ENCODE measurements around the gene NCOA6.

The NCOA6 gene

DNA sequence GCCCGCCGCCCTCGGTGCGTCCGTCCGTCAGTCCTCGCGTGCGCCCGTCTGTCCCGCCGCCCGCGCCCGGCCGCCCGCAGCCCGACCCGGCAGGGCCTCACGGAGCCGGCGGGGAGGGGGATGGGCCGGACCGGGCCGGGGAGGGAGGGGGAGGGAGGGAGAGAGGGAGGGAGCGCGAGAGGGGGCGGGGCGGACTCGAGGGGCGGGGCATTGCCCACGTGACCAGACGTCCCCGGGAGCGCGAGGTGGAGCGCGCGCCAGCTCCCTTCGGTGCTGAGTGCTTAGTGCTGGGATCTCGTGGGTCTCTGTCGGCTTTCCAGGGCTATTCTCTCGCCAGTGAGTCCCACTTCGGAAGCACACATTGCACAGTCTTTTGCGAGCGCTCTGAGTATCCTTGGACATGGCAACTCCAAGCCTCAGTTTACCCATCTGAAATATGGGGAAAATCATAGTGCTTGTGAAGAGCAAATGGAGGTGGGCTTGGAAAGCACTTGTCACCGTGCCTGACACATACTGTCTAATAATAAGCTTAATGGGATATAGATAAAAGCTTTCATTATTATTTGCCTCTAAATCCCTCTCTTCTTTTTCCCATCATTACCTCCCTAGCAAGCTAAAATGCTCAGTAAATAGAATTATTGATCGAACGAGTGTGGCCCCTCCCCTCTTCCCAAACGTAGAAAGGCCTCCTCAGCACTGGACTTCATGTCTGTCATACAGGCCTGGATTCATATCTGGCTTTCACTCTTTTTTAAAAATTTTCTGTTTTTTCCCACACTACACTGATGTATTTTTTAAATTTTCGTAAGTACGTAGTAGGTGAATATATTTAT, at the start of gene NCOA6:
TSS of gene NCOA6 (minus strand) at position 122 of the 833 bp plus-strand sequence. CDS start 43,296 bp downstream, outside the sequence.
- peak; percentile 82 to 96 (median 92) for DNase-seq

DNA sequence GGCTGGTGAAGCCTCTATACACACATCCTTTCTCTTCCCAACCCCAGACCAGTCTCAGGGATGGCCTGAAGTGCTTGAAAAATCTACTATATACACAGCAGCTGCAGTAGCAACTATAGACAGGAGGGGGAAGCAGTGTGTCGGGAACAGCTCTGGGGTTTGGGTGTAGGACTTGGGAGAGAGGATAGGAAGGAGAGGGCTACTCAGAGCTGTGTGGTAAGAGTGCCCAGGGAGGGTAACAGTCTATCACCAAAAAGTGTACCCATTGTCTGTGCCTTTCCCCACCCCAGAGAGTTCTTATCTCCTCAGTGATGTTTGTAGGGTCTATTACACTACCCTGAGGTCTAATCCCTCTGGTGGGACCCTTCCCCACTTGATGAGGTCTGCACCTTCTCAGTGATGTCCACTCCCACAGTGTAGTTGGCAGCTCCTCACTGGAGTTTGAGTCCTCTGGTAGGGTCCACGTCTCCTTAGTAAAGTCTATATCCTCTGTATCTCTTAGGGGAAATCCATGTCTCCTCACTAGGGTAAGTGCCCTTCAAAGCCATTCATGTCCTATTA, 48.7 kb upstream of the NCOA6 start:
- DNase-seq: peak; percentile 88 to 91 (median 90)

DNA sequence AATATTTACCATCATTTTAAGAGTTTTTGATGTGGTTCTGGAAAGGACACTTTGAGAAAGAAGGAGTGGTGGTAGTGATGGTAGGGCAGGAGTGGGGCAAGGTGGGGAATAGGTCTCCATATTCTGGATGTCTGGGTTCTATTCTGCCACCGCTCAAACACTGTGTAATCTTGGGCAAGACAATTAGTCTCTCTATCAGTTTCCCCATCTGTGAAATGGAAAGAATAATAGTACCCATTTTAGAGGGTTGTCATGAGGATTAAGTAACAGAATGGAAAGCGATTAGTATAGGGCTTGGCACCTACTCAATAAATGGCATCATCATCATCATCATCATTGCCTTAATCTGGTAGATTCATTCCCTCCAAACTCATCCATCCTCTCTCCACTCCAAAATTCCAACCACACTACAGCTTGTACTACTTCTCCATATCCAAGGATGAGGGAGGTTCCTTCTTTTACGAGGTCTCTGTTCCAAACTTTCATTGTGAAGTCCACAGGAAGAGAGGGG, 48.2 kb upstream of the NCOA6 start:
- no peak for DNase-seq

DNA sequence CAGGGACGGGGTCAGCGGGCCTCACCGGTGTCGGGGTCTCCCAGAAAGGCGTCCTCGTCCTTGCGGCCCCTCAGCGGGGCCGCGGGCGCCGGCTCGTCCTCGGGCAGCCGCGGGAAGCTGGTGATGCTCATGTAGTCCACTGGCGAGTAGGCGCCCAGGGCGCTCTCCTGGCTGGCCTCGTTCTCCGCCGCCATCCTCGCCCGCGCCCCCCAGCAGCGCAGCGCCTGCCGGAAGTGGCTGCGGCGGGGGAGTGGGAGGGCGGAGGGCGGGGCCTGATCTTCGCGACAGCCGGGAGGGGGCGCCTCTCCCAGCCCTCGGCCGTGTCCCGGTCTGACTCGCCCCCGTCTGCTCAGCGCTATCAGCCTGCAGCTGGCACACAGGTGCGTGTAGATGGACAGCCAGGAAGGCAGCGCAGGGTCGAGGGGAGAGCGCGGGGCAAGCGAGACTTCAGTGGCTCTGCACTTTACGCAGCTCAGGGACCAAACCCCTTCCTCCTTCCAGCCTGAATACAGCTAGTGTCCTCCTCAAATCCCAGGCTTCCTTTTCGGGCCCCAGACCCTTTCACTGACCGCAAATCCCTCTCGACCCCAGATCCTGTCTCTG, 47.3 kb upstream of the NCOA6 start, which contains the start of gene GGT7:
TSS of gene GGT7 (minus strand) at position 235 of the 603 bp plus-strand sequence. CDS start at position 194, 41 bp downstream.
- DNase-seq: peak; percentile 69 to 92 (median 82)

DNA sequence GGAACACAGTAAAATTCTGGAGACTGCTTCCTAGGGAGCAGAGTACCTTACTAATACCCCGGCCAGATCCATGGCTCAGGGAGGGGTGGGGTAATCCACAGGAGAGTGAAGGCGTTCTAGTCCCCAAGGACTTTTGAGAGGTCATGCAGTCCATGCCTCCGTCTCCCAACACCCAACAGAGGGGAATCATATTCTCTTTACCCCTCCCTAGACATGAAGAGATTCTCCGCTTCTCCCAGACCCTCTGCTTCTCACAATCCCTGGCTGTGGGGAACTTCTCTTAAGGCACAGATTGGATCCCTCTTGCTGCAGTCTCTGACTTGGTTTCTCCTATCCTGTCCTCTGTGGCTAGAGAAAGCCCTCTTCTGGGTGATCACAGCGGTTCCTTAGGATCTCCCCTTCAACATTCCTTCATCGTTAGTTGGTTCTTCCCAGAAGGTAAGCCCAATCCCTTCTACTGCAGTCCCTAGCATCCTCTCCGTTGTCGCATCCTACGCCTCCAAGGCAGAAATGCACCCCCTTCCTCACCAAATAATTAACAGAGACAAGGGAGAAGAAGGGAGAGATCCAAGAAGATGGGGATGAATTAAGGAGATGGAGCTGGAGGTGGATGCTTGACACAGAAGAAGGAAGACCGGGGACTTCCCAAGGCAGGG, 46.6 kb upstream of the NCOA6 start:
- DNase-seq: no peak

DNA sequence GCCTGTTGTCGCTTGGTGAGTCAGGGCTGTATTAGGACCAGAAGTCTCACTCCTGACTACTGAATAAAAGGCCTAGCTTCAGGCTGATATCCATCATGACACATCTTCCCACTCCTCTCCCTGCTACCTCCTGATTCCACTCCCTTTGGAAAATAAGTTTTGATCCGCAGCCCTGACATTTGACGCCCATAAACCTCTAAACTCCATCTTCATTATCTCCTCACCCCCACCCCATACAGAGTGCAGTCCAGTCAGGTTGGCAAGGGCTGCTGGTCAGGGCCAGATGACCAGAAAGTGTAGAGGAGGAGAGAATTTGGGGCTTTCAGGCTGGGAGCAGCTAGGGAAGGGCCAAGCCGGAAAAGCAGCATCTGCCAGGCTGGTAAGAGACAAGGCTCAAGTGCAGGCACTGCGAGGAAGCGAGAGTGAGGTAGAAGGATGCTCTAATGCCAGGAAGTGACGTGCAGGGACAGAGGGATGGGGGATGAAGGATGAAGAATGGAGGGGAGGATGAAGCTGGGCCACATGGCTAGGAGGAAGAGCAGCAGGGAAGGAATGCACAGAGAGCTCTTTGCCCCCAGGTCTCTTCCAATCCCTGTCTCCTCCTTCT, 46.0 kb upstream of the NCOA6 start:
- DNase-seq: no peak

DNA sequence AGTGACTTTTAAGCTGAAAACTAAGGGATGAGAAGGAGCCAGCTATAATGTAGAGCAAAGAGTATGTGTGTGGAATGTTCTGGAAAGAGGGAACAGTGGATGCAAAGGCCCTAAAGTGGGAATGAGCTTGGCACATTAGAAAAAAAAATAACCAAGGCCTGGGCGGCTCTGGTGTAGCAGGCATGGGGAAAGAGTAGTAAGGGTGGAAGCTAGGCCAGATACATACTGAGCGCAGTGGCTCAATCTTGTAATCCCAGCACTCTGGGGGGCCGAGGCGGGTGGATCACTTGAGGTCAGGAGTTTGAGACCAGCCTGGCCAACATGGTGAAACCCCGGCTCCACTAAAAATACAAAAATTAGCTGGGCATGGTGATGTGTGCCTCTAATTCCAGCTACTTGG, 38.8 kb upstream of the NCOA6 start:
- no peak for DNase-seq

DNA sequence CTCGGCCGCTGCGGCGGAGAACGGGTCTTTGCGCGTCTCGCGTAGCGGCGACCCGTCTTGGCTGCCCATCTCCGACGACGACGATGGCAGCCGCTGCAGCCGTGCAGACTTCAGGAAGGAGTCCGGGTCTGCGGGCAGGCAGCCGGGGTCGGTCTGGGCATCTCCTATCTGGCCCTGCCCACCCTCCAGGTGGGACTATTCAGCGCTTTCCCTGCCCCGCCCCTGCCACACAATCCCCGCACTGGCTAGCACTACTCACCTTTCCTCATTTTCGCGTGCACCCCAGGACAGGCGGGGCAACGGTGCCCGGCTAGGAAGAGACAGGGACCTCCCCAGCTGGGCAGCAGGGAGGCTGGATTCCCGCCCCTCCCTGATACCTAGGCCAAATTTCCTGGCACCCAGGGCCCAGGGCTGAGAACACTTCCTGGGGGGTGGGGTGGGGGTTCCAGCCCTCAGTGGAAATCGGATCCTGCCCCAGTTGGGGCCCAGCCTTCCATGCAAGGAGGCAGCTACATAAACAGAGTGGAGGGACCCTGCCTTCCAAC, 38.0 kb upstream of the NCOA6 start:
- no peak for DNase-seq

DNA sequence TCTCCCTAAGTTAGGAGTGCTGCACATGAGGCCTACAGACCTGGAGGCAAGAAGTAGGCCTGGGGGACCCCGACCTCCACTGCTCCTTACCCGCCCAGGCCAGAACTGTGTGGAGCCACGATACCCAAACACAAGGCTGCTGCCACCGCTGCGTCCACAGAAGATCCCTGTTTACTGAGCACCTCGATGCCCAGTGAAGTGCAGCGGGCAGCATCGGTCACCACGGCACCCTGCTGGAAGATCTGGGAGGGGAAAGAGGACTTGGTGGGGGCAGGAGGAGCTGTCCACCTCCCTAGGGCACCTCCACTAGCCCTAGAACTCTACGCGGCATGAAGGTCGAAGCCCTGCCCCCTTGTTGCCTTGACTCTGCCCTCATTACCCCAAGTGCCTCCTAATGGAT, 37.3 kb upstream of the NCOA6 start:
- DNase-seq: no peak

DNA sequence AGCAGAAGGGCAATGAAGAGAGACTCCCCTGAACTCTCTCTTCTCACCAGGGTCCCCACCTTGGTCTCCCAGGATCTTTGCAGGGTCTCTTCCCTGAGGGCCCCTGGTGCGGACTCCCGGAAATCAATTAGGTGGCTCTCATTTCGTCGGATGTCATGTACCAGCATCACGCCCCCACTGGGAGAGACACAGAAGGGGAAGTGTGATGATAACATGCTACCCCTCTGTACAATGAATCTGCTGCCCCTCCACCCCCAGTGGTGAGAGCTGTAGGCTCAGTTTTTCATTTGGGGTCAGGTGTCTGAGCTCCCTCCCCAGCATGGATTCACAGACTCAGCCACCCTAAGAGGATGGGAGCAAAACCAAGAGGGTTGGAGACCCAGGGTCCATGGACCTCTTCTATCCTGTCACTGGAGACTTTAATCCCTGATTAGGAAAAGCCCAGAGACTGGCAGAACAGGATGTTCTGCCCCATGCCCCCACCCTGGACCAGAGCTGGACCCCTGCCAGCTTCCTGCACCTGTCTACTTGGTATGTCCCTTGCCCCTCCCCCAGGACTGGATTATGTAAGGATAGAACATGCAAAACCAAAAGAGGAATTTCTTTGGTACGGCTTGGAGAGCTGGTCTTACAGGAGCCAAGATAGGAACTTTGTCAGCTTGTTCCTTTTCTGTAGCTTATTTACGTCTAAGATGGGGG, 36.1 kb upstream of the NCOA6 start:
- no peak for DNase-seq

DNA sequence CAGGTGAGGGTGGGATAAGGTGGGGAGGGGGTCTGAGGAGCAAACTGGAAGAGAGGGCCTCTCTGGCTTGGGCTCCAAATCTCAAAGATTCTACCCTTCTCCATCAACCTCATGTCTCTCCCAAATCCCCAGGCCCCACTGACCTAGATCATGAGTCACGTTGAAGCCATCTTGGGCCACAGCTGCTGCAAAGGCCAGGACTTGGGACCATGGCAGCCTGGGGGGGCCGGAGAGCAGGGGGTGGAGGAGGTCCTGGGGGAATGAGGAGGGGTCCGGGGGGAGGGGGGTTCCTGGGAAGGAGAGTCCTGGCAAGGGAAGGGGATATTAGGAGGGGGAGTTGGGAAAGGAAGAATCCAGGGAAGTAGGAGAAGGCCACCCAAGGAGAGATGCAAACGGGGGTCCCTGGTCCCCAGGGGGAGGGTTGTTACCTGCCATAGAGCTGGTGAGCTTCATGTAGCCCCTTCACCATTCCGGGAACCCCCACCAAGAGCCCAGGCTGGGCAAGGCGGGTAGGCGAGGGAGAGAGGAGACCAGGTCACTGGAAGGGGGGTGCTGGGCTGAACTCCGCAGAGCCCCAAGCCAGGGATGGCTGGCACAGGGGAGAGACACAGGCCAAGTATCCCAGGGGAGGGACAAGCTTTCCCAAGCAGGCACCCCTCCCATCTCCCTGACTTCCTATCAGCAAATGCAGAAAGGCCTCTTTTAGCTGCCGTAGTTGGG, 34.5 kb upstream of the NCOA6 start:
- DNase-seq: no peak

DNA sequence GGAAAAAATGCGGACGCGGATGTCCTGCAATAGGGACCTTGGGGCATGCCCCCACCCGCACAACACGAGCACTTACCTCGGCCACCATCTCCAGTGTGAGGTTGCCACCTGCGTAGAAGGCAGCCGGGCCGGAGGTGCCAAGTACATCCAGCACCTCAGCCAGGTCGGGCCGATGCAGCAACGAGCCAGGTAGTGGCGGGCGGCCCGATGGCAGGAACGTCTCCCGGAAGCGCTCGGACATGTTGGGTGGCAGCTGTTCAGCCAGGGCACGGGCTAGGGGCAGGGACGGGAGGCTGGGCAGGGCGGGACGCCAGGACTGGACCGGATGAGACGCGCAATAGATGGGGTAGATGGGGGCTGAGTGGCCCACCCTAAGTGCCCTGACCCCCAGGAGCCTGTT, 33.9 kb upstream of the NCOA6 start:
- DNase-seq: no peak

DNA sequence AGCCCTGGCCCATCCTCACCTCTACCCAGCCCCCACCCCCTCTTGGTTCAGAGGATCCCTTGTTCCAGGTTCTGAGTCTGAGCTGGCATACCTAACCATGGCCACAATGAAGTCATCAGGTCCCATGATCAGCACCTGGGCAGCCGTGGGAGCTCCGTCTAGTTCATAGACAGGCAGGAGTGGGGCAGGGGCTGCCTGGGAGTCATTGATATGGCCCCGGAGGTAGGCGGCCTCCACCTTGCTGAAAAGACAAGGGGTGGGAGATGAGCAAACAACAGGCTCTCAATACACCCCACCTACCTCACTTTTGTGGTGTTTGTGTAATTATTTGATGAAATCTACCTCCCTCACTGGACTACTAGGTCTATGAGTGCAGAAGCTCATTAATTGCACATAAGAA, 26.8 kb upstream of the NCOA6 start:
- no peak for DNase-seq

DNA sequence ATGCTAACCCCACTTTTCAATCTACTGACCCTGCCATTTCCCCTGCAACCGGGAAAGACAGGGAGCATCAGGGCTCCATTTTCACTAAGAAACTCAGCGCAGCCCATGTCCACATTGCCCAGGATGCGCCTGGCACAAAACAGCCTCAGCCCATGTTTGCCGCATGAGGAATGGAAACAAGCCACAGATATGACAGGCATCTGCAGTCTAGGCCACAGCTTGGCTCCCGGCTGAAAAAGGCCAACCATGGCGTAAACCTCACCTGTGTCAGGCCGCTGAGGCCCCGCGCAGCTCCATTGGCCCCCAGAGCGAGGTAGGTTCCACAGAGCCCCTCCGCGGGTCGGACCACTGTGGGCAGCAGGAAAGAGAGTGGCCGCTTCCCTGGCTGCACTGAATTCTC, 25.5 kb upstream of the NCOA6 start:
- no peak for DNase-seq

DNA sequence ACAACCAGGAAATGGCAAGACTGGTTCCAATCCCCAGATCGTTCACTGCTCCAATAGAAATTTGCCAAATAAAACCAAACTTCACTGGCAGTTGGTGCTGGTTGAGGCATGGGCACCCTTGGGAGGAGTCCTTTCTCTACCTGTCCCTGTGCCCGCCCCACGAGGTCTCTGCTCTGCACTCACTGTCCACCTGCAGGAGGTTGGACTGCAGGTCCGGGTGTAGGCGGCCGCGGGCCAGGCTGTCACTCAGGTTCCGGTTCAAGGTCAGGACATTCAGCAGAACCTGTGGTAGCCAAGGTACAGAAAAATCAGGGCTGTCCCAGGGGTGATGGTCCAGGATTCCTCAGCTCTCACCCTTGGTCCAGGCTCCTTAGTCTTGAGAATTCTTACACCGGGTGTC, 24.3 kb upstream of the NCOA6 start:
- DNase-seq: no peak

DNA sequence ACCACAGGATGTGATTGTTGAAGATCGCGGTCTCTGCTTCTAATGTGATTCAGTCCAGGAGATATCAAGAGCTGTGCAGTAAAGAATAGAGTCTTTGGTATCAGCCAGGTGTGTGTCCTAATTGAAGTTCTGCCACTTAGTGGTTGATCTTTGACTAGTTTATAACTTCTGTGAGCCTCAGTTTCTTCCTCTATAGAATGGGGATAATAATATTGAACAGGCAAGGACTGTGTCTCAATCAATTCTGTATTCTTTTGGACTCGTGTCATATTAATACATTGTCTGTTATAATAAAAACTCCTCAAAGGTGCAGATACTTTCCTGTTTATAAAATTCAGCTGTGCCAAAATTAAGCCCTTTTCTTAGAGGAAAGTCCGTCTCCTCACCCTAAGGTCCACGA, 23.1 kb upstream of the NCOA6 start:
- DNase-seq: no peak

DNA sequence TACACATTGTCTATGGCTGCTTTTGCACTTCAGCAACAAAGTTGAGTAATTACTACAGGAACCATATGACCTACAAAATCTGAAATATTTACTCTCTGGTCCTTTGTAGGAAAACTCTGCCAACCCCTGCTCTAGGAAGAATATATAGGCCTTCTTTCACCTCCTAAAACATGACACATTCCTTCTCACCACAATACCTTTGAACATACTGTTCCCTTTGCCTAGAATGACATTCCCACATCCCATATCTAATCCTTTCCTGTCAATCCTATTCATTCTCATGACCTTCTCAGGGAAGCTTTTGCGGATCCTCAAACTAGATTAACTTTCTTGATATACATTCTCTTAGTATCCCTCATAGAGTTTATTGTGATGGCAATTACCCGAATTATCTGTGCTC, 18.0 kb upstream of the NCOA6 start:
- DNase-seq: no peak

DNA sequence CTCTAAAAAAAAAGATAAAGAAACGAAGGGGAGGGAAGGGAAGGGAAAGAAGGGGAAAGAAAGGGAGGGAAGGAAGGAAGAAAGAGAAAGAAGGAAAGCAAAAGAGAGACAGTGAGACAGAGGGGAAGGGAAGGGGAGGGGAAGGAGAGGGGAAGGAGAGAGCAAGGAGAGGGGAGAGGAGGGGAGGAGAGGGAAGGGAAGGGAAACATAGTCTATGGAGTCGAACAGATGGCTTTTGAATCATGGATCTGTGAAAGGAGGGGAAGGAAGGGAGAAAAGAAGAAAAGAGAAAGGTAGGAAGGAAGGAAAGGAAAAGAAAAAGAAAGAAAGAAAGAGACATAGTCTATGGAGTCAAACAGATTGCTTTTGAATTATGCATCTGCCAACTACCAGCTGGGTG, 16.7 kb upstream of the NCOA6 start:
- no peak for DNase-seq

DNA sequence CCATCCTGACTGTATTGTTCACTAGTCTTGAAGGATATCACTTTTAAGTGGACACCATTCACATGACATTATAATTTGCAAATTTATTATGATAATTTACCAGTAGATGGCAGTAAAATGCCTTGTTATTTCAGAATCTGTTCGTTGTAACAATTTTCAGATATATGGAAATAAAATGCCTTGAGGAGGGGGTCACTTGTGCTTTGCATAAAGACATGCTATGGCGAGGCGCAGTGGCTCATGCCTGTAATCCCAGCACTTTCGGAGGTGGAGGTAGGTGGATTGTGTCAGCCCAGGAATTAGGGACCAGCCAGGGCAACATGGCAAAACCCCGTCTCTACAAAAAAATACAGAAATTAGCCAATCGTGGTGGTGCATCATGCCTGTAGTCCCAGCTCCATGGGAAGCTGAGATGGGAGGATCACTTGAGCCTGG, 9.0 kb upstream of the NCOA6 start:
- DNase-seq: peak; percentile 27 to 83 (median 78)

DNA sequence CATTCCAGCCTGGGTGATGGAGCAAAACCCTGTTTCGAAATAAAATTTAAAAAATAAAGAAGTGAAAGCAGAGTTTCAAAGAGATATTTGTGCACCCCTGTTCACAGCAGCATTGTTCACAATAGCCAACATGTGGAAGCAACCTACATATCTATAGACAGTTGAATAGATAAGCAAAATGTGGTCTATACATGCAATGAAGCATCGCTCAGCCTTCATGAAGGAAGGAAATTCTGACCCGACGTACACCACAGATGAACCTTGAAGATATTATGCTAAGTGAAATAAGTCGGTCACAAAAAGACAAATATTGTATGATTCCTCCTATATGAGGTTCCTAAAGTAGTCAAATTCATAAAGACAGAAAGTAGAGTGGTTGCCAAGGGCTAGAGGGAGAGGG, 6.5 kb upstream of the NCOA6 start:
- DNase-seq: peak in 1 of 3 donors; percentile 21

DNA sequence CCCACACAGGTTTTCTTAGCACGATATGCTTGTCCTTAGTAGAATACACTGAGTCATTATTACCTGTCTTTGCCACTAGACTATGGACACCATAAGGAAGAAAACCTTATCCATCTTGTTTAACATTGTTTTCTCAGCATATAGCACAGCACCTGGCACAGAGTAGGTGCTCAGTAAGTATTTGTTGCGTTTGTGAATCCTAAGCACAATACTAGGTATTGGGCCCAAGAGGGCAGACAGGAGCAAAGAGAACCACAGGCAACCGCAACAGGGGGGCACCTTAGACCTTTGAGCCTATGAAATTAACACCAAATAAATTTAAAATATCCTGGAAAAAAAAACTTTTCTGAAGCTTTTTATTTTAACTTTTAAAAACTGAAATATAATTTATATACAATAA, 3.7 kb upstream of the NCOA6 start:
- DNase-seq: no peak
